RKO (cell line): ENCODE measurements around the gene UGT2A3.

Source experiments
- DNase-seq: peaks from one replicate; pipeline ENCODE4 v3.0.0-alpha.2; 2016; ENCODE audit warnings: low spot score

UGT2A3 gene

GRCh38 chr4:68912807-68913206 lies 38.8 kb downstream of the UGT2A3 start:
- no peak for DNase-seq

DNA sequence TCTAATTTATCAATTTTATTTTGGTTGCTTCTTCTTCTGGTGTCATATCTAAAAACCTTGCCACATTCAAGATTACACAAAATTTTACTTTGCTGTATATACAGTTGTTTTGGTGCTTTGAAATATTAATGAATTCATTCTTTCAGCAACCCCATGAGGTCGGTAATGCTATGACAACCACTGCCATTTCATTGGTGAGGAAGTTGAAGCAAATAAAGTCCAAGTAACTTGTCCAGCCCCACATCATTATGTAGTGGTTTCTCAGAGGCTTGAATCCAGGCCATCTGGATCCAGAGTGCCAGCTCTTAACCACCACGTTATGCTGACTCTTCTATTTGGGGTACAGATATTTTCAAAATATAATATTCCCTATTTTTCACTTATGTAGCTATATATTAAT lies 42.2 kb downstream of the UGT2A3 start:
- no peak for DNase-seq

- no peak for DNase-seq
Measured at GRCh38 chr4:68907788-68908700, 43.6 kb downstream of the UGT2A3 start.

DNA sequence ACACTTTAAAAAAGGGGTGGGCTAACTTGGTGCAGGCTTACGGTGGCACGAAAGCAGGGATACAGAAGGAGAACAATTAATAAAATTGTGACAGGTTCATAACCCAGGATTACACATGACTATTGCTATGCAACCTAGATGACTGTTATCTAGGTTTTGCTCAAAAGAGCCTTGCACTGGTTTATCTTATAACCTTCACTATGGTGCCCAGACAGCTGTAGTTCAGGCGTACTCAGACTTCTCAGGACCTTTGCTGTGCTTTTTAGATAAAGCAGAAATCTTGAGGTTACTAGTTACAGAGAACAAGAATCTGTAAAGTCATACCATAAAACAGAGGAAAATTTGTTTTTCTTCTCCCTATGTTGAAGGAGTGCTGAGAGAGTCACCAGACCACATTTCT lies 44.4 kb downstream of the UGT2A3 start:
- DNase-seq, result no peak

DNA sequence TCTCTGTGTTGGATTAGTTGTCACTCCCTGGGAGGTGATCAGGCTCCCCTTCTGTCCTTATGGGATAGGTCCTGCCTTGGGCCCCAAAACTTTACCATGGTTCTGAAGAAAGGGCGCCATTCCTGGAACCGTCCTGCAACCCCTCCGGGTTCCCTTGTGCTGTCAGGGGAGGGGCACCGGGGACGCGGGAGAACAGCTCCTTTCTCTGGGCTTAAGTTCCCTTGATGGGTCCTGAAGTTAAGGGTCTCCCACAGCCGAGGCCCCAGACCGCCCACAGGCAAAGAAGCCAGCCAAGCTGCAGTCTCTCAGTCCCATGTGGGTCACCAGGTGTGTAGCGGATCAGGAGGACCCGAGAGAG lies 44.8 kb downstream of the UGT2A3 start:
- DNase-seq, result no peak

DNA sequence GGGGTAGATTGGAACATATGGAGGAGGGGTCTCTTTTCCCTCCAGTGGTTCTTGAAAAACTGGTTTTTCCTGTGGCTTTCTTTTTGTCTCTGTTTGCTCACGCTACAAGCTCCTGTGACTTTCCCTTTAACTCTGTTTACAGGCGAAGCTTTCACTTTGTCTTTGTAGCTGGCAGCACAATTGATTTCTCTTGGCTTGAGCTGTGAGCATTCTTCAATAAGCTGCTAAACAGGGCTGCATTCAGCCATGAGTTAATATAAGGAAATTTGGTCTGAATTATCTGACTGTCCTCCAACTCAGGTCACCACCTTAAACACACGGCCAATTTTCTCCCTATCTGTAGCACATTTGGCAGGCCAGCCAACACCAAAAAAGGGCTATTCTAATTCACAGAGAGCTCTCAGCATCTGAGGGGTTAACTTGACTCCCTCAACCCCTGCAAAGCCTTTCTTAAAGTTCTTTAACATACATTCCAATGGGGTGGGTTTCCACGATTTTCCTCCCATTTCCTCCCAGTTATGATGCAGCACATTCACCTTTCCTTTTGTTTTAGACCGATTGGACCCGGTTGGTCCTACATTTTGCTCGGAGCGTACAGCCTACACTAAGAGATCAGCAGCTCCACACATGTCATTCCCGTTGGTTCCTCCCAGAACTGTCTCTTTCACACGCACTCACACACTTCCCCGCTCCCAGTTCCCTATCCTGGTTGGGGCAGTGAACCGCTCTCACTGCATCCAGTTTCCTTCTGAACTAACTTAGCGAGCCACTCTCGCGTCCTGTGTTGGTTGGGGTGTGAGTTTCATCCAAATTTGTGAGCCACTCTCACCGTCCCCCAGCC lies 45.4 kb downstream of the UGT2A3 start:
- no peak for DNase-seq

DNA sequence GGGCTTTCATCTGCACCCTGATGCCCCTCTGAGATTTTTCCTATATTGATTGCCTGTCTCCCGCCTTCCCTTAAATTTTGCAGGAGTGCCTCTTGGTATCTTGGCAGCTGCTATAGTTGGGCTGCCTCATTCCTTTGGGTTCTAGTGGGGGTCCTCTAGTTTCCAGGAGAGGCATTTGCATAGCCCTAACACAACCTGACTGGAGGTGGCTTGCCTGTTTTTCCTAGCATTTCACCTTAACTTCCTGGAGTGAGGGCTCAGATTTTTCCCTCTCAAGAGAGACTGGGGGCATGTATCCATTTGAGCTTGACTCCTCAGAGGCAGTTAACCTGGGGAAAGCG lies 46.0 kb downstream of the UGT2A3 start:
- DNase-seq, result no peak

DNA sequence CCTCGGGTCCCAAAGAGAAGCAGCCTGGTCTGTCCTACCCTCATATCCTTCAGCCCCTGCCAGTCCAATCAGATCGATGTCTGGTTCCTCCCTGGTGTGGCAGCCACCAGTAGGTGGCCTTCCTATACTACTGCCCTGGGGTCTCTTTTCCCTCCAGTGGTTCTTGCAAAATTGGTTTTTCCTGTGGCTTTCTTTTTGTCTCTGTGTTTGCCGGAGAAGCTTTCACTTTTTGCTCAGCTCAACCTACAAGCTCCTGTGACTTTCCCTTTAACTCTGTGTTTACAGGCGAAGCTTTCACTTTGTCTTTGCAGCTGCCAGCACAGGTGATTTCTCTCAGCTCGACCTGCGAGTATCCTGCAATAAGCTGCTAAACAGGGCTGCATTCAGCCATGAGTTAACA lies 46.8 kb downstream of the UGT2A3 start:
- no peak for DNase-seq

DNA sequence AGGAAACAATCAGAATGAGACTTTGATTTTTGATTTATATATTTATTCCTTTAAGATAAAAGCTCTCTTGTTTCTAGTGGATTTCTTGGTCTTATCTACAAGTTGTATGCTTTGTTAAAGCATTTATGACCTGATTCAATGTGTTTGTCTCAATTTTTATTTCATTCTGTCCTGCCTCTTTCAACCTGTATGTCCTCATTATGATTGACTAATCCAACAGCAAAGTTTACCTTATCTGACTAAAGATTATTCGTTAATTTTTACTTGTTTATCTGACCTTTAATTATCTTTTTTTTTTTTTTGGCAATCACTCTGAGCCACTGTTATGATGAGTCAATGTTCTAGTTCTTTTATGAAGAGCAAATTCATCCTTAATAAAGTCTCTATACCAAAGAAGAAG lies 54.9 kb downstream of the UGT2A3 start:
- no peak for DNase-seq

- DNase-seq, result no peak
Measured at GRCh38 chr4:68895561-68896198, 55.9 kb downstream of the UGT2A3 start.

- no peak for DNase-seq
Measured at GRCh38 chr4:68892861-68893260, 58.7 kb downstream of the UGT2A3 start.

GRCh38 chr4:68891678-68892077 lies 59.9 kb downstream of the UGT2A3 start:
- DNase-seq, result no peak

DNA sequence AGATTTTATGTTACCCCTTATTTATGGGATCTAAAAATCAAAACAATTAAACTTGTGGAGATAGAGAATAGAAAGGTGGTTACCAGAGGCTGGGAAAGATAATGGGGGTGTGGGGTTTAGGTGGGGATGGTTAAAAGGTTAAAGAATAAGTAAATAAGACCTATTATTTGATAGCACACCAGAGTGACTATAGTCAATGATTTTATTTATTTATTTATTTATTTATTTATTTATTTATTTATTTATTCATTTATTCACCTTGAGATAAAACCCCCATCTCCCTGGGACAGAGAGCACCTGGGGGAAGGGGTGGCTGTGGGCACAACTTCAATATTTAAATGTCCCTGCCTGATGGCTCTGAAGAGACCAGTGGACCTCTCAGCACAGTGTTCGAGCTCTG lies 66.1 kb downstream of the UGT2A3 start:
- no peak for DNase-seq

- no peak for DNase-seq
Measured at GRCh38 chr4:68883870-68884269, 67.7 kb downstream of the UGT2A3 start.
